CD4-positive, alpha-beta T cell treated with Interferon gamma for 1 hour (primary cell): ENCODE results near the gene TUFT1.
"Not testable (repeated sequence)": the region's sequence is repeated elsewhere in the genome, so short reads cannot be mapped to it uniquely, and the experiment has no call there.

Source experiments
- DNase-seq: peaks from one replicate; pipeline ENCODE4 v3.0.0-alpha.2; 2020

The TUFT1 gene

DNA sequence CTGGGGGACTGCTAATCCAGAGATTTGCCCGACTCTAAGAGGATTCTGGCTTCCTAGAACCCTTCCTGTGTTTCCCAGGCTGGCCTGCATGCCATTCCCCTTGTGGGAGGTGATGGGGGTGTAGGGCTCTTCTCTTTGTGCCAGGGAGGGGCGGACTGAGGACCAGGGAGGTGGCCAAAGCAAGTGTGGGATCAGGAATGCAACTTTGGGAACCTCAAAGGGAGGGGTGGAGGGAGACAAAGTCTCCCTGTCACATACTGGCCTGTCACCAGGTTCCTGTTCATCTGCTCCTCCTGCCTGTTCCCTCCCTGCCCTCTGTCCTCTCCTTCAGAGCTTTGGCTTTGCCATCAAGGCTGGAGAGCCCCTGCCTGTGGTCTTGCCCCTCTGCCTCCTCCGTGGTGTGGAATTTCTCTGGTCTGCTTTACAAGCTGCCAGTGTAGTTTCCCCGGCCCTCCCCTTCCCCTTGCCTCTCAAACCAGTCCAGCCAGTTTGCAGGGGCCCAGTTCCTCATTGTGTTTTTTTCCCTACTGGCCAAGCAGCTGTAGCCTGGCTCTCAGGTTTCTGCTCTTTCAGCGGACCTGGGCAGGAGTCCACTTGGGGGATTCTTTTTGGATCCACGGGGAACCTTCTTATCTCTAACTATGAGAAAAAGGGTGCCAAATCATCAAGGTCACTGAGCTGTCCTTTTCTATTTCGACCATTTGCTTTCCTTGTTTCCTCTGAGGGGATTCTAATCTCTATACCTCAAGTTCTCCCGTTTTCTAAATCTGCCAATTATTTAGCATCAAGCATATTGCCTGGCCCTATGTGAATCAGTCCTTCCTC, 27.1 kb upstream of the TUFT1 start:
- no peak for DNase-seq

DNA sequence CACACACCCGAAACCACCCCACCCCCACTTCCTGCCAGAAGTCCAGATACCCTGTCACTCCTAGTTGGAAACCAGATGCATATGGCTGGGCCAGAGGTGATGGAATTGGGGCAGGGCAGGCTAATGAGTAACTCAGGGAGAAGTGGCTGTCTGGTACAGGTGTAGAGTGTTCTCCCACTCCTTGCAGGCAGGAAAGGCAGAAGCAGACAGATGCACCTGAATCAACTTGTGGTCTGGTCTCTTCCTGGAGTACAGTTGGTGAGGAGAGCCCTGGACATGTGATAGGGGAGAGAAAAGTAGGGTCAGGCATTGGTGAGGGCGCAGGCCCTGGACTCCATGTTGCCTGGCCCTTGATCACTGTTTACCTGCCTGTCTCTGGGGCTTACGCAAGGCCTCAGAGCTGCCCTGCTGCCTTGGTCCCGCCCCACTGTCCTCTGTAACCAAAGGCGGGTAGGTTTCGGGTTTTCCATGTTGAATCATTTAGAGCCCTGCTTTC, 26.4 kb upstream of the TUFT1 start:
- DNase-seq: no peak

DNA sequence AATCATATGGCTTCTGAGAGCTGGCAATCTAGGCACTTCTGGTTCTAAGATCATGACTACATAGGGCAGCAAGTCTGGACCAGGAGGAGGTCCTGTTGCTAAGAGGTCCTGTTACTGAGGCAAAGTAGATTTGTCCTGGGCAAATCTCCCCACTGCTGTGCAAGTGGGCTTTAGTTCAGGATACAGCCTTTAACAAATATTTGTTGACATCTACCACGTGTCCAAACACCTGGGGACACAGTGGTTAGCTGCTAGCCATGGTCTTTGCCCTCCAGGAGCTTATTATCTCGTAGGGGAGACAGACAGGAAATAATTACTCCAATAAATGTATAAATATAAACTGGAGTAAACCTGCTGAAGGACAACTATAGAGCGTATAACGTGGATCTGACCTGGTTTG, 25.7 kb upstream of the TUFT1 start:
- no peak for DNase-seq

DNA sequence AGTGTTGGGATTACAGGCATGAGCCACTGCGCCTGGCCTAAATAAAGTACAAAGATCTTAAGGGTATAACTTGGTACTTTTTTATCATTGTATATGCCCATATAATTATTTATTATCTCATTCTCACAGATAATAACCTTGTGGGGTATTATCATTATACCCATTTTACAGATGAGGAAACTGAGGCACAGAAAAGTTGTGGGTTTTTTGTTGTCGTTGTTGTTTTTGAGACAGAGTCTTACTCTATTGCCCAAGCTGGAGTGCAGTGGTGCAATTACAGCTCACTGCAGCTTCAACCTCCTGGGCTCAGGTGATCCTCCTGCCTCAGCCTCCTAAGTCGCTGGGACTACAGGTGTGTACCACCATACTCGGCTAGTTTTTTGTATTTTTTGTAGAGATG, 24.8 kb upstream of the TUFT1 start:
- no peak for DNase-seq

GRCh38 chr1:151516031-151516511, 24.0 kb upstream of the TUFT1 start:
- no peak for DNase-seq

GRCh38 chr1:151518431-151518830, 21.7 kb upstream of the TUFT1 start:
- no peak for DNase-seq

GRCh38 chr1:151518936-151519335, 21.2 kb upstream of the TUFT1 start:
- DNase-seq: no peak

- DNase-seq: no peak
These were observed 20.4 kb upstream of the TUFT1 start for GRCh38 chr1:151519667-151520066.

GRCh38 chr1:151520359-151520758, 19.8 kb upstream of the TUFT1 start:
- no peak for DNase-seq

- not testable (repeated sequence) for DNase-seq
These were observed 17.7 kb upstream of the TUFT1 start for GRCh38 chr1:151522427-151522826.

- no peak for DNase-seq
These were observed 16.8 kb upstream of the TUFT1 start for GRCh38 chr1:151523326-151523725.

DNA sequence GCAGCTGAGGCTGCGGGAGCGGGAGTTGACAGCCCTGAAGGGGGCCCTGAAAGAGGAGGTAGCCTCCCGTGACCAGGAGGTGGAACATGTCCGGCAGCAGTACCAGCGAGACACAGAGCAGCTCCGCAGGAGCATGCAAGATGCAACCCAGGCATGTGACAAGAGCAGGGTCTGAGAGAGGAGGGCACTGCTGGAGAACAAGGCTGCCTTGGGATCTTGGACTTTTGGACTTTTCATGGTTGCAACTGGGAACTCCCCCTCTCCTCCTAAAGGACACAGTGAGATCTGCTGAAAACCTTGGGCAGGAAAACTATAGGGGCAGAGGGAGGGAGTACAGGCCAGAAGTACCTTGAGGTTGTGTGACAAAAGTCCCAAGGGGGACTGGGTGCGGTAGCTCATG, 15.4 kb upstream of the TUFT1 start:
- no peak for DNase-seq

DNA sequence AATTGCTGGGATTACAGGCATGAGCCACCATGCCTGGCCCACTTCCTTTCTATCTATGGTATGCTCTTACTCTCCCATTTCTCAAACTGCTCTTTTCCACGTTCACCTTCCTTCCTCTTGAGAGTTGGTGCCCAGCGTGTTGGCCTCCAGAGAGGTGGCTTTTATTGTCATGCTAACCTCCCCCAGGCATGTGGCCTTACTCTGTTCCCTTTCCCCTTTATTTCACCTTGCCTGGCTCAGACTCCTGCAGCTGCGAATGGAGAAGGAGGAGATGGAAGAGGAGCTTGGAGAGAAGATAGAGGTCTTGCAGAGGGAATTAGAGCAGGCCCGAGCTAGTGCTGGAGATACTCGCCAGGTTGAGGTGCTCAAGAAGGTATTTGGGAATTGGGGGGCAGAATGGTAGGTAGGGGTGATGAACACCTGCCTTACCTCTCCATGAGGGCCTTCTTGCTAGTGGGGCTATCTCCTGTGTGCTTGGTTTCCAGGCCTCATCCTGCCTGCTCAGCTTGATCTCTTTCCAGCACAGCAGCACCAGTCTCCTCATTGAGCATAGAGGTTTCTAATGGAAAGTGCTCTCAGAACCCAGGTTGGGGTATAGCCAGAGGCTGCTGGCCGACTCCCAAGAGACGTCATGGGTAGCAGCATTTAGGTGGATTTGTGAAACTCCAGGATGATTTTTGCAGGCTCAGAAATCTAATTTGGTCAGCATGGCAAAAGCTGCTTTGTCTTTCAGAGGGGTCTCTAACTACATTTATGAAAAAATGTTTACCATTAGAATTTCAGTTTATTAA, 13.2 kb upstream of the TUFT1 start:
- no peak for DNase-seq

GRCh38 chr1:151529211-151529702, 10.9 kb upstream of the TUFT1 start:
- no peak for DNase-seq

DNA sequence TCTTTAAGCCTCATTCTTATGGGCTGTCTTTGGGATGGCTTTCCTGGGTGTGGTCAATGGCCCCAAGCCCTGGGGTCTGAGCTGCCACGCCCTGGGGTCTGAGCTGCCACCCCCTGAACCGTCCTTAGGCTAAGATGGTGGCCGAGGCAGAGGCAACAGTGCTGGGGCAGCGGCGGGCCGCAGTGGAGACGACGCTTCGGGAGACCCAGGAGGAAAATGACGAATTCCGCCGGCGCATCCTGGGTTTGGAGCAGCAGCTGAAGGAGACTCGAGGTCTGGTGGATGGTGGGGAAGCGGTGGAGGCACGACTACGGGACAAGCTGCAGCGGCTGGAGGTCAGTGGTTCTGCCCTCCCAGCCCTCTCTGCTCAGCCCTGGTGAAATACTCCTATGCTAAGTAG, 10.3 kb upstream of the TUFT1 start:
- DNase-seq: no peak

GRCh38 chr1:151530461-151530860, 9.6 kb upstream of the TUFT1 start:
- no peak for DNase-seq

GRCh38 chr1:151533870-151534269, 6.2 kb upstream of the TUFT1 start:
- no peak for DNase-seq

GRCh38 chr1:151534662-151535278, 5.3 kb upstream of the TUFT1 start:
- DNase-seq: peak; percentile 64

DNA sequence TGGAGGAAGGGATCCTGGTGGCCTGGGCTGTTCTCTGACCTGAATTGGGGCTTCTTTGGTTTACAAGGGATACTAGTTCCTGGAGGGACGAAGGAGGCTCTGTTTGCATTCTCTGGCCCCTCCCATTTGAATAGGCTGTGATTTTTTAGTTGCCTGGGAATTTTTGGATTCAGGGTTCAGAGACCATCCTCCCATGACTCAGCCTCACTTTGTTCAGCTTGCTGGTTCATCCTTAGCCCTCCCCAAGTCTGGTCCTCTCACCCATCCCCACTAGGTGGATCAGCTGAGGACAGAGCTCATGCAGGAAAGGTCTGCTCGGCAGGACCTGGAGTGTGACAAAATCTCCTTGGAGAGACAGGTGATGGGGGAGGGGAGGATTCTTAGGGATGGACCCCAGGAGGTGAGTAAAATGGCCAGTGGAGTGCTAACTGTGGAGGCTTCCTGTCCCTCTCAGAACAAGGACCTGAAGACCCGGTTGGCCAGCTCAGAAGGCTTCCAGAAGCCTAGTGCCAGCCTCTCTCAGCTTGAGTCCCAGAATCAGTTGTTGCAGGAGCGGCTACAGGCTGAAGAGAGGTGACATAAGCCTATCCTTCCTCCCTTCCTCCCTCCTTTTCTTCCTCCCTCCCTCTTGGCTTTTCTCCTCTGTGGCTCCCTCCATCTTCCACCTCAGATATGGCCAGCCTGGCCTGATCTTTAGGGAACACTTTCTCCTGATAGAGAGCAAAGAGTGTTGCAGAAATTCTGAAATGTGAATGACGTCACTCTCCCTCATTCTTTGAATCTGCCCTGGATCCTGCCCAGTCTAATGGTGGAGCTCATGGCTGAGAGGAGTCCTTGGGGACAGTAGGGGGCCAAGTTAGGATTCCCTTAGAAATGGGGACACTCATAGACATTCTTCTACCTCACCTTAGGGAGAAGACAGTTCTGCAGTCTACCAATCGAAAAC, 4.5 kb upstream of the TUFT1 start:
- DNase-seq: no peak

GRCh38 chr1:151536499-151536898, 3.6 kb upstream of the TUFT1 start:
- DNase-seq: no peak

DNA sequence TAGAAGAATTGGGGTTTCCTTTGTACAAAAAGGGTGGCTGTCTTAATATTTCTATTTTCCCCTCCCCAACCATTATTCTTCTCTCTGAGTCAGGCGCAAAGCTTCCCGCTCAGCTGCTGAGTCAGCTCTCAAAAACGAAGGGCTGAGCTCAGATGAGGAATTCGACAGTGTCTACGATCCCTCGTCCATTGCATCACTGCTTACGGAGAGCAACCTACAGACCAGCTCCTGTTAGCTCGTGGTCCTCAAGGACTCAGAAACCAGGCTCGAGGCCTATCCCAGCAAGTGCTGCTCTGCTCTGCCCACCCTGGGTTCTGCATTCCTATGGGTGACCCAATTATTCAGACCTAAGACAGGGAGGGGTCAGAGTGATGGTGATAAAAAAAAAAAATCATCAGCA, 3.0 kb upstream of the TUFT1 start:
- no peak for DNase-seq
